IgD-negative memory B cell (primary cell): ENCODE results near the gene GAS7. TPM values are rescaled to one million over a fixed set of nuclear protein-coding genes. Genes with fewer than 3 reads are reported as not detected.

Experiments used
- H3K27ac Mint-ChIP-seq, 3 donors: one replicate each; pipeline ENCODE4 v1.8.0; 2020 to 2022; ENCODE audit warnings: mild to moderate bottlenecking in 3 of 3, mixed read lengths in 3 of 3, moderate library complexity in 1 of 3
- H3K27me3 Mint-ChIP-seq: one replicate; pipeline ENCODE4 v1.8.0; 2021; ENCODE audit warnings: mixed read lengths
- H3K36me3 Mint-ChIP-seq: one replicate; pipeline ENCODE4 v1.8.0; 2020; ENCODE audit warnings: mild to moderate bottlenecking, mixed read lengths
- H3K4me1 Mint-ChIP-seq, 3 donors: one replicate each; pipeline ENCODE4 v1.8.0; 2020 to 2022; ENCODE audit warnings: mixed read lengths in 3 of 3, mild to moderate bottlenecking in 1 of 3
- H3K4me3 Mint-ChIP-seq, 4 donors: one replicate each; pipeline ENCODE4 v1.8.0; 2020 to 2022; ENCODE audit warnings: mild to moderate bottlenecking in 4 of 4, mixed read lengths in 4 of 4, moderate library complexity in 3 of 4
- H3K9me3 Mint-ChIP-seq, 3 donors: one replicate each; pipeline ENCODE4 v1.8.0; 2020 to 2021; ENCODE audit warnings: mixed read lengths in 3 of 3, mild to moderate bottlenecking in 1 of 3
- polyA plus RNA-seq: library from polyadenylated mRNA; unstranded; fragments of 300-500 nt; fragmentation: Illumina TruSeq; gene quantifications from one replicate; pipeline ENCODE4 v1.2.3, GENCODE V29; 2021

GAS7 gene
- polyA plus RNA-seq, 1 donor from 2014 or later = 1.7 TPM

DNA sequence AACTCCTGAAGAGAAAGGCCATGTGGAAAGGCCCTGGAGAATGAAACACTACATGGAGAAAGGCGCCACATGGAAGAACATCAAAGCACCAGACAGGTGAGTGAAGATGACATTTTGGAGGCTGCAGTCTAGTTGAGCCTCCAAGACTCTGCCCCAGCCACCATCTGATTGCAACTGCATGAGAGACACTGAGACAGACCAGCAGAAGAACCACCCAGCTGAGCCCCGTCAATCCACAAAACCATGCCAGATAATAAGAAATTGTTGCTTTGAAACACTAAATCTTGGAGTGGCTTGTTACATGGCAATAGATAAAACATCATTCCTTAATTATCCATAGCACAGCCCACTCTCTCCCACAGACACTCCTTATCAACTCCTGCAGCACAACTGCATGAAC, 4.8 kb downstream of the GAS7 start:
- peak overlapping the region in 1 of 4 donors; percentile 40 for H3K4me3 Mint-ChIP-seq
- H3K27ac Mint-ChIP-seq = no peak overlapping the region

DNA sequence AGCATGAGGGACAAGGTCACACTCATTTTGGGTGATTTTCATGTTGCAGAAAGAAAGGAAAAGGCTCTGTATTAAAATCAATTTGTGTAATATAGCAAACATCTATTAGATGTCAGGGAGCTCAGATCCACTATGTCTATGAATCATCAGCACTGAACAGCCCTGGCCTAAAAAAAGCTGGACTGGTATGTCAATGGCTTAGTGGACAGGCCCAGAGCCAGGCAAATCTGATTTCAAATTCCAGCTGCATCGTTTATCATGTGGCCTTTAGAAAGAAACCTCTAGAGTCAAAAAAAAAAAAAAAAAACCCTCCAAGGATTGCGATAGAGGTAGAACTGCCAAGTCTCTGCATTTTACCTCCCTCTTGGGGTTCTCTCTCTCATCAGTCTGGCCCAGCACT, 5.4 kb downstream of the GAS7 start:
- peaks cover 0 to 12% (median 12%) of the 10 kb centered on the region in 3 donors for H3K9me3 Mint-ChIP-seq
- H3K4me3 Mint-ChIP-seq = no peak overlapping the region
- H3K4me1 Mint-ChIP-seq = no peaks in the 10 kb centered on the region
- H3K27me3 Mint-ChIP-seq = peaks cover 8% of the 10 kb centered on the region
- no peak overlapping the region for H3K27ac Mint-ChIP-seq
- H3K36me3 Mint-ChIP-seq = no peaks in the 10 kb centered on the region

More for the DNA sequence above, 4.8 kb downstream of the GAS7 start:
- H3K27me3 Mint-ChIP-seq = peaks cover 8% of the 10 kb centered on the region
- H3K36me3 Mint-ChIP-seq = no peaks in the 10 kb centered on the region
- H3K4me1 Mint-ChIP-seq = no peaks in the 10 kb centered on the region
- H3K9me3 Mint-ChIP-seq = peaks cover 0 to 12% (median 12%) of the 10 kb centered on the region in 3 donors

DNA sequence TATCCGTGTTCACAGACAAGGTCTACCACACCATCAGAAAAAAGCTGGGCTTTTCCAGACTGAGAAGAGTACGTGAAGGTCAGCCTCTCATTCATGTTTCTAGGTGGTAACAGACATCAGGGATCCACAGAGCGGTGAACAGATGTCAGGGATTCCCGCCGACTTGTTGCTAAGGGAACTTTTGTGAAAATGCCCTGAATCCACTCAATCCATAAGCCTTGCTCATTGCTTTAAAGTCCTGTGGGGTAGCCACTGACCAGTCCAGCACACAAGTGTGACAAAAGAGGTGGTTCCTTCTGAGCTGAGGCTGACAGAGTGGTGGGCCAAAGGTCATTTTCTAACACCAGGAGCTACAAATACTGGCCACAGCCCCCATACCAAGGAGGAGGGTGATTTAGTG, 5.9 kb downstream of the GAS7 start:
- Mint-ChIP-seq H3K27me3 (peaks cover 8% of the 10 kb centered on the region), H3K4me1 (no peaks in the 10 kb centered on the region), H3K36me3 (no peaks in the 10 kb centered on the region), H3K27ac (no peak overlapping the region), H3K9me3 (peaks cover 0 to 12% (median 12%) of the 10 kb centered on the region in 3 donors), H3K4me3 (no peak overlapping the region)

DNA sequence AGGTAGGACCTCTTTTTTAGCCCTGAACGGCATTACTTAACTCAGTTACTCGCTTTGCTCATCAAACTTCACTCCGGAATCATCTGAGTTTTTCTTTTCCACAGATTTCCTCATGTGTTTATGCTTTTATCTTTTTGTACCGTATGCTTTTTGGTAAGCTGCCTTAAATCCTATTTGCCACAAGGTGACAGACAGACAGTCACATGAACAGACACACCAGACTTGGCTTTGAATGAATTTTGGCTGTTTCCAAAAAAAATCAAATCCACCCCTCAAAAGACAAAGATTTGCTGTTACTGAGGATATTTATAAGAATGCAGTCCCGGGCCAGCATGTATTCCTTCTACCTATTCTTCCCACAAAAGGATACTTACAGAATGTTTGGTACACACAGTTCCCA, 10.9 kb downstream of the GAS7 start:
- H3K4me1 Mint-ChIP-seq = no peaks in the 10 kb centered on the region
- H3K9me3 Mint-ChIP-seq = peaks cover 0 to 2% (median 0%) of the 10 kb centered on the region in 3 donors
- H3K4me3 Mint-ChIP-seq = no peak overlapping the region
- H3K27ac Mint-ChIP-seq = no peak overlapping the region
- peaks cover 7% of the 10 kb centered on the region for H3K27me3 Mint-ChIP-seq
- no peaks in the 10 kb centered on the region for H3K36me3 Mint-ChIP-seq

DNA sequence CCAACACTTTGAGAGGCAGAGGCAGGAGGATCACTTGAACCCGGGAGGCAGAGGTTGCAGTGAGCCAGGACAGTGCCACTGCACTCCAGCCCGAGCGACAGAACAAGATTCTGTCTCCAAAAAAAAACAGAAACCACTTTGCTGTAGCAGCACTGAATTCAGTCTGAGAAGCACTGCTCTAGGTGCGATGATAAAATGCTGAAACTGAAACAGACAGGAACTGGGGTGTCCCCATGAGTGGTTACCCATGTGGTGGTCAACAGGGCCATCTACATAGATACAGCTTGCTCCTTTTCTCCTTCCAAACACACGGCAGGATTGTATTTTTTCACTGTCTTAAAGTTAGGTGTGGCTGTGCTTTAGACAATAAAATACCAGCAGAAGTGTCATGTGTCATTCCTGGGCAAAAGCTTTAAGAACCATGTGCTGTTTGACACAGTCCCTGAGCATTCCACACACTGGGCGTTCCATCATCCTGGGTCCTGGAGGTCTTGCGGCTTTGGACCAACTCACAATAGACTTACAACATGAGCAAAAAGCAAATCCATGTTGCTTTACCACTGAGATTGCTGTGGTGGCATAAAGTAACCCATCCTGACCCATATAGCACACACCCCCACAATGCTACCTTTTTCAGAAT, 11.5 kb downstream of the GAS7 start:
- Mint-ChIP-seq H3K27ac (no peak overlapping the region), H3K27me3 (peaks cover 9% of the 10 kb centered on the region), H3K4me1 (no peaks in the 10 kb centered on the region), H3K9me3 (peaks cover 0 to 2% (median 0%) of the 10 kb centered on the region in 3 donors), H3K4me3 (no peak overlapping the region), H3K36me3 (no peaks in the 10 kb centered on the region)

DNA sequence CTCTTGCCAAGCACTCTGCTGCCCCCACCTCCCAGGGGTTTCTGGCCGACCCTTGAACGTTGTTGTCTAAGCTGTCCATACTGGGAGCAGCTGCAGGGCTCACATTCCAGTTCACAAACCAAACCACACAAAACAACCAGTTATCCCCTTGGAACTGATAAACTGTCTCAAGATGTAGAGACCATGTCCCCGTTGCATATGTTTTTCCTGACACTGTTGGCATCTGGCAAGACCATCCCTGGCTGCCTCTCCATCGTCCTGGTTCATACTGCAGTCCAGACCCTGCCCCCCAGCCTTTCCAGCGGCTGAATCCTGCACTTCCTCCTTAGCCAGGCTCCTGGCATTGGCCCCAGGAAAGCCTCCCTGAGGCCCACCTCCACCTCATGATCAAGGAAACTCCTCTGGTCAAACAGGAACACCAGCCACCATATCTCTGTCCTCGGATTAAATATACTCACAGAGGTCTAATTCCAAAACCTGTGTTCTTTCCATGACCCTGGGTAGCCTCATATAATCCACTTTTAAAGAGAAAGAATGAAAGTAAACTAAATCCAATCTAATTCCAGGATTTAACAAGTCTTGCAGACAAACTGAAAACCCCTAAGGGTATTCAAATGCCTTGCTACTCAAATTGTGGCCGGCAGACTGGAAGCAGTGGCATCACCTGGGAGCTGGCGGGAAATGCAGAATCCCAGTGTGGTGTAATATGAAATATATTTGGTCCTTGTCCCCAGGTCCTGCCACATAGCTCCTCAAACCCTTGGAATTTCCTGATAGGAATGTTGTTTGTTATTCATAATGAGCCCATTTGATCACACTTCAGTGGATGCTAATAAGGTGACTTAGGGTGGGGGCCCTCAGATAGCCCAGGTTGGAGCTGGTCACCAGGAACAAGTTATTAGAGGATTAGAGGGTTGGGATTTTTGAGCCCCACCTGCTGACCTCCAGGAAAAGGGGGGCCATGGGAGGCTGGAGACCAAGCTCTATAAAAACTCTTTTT, 14.2 kb downstream of the GAS7 start:
- no peaks in the 10 kb centered on the region for H3K36me3 Mint-ChIP-seq
- H3K4me1 Mint-ChIP-seq = no peaks in the 10 kb centered on the region
- peaks cover 0 to 1% (median 0%) of the 10 kb centered on the region in 3 donors for H3K9me3 Mint-ChIP-seq
- H3K4me3 Mint-ChIP-seq = no peak overlapping the region
- peaks cover 11% of the 10 kb centered on the region for H3K27me3 Mint-ChIP-seq
- peak overlapping the region in 1 of 3 donors; percentile 33 for H3K27ac Mint-ChIP-seq

DNA sequence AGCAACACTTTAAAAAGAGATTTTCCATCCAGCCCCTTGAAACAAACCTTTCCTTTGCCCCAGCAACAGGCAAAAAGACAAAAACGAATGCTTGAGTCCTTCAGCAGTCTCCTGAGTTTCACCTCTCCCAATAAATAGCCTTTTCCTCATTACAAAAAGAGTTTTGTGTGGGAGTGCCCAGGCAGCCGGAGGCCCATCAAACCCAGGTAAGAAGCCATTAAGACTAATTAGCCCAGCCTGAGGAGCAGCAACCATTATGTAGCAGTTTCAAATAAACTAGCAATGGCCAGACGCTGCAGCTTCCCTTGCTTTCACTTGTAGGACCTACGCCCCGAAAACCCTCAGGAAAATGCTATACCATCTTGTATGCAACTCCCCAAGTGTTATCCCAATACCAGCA, 15.6 kb downstream of the GAS7 start:
- Mint-ChIP-seq H3K36me3 (no peaks in the 10 kb centered on the region), H3K9me3 (no peaks in the 10 kb centered on the region), H3K27ac (no peak overlapping the region), H3K4me1 (no peaks in the 10 kb centered on the region), H3K4me3 (no peak overlapping the region), H3K27me3 (peaks cover 13% of the 10 kb centered on the region)

DNA sequence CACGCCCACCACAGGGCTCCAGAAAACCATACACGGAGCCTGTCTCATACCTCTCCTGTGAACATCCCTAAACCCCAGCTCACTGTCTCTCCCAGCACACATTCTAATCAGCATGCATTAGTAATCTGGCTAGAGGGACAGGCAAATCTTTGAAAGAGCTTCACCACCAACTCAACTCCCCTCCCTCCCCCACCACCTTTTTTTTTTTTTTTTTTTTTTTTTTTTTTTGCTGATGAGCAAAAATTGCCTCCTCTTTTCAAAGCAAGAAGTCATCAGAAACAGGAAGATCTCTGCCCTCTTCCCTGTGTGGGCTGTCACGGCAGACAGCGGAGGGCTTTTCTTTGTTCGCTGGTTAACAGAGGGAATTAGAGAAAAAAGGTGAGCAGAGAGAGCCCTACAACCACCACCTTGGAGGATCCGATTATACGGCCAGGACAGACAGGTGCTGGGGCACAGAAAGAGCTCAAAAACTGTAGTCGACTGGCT, 19.9 kb downstream of the GAS7 start:
- Mint-ChIP-seq H3K9me3 (no peaks in the 10 kb centered on the region), H3K36me3 (no peaks in the 10 kb centered on the region), H3K27ac (no peak overlapping the region), H3K4me1 (peaks cover 0 to 1% (median 0%) of the 10 kb centered on the region in 3 donors), H3K4me3 (no peak overlapping the region), H3K27me3 (peaks cover 6% of the 10 kb centered on the region)

DNA sequence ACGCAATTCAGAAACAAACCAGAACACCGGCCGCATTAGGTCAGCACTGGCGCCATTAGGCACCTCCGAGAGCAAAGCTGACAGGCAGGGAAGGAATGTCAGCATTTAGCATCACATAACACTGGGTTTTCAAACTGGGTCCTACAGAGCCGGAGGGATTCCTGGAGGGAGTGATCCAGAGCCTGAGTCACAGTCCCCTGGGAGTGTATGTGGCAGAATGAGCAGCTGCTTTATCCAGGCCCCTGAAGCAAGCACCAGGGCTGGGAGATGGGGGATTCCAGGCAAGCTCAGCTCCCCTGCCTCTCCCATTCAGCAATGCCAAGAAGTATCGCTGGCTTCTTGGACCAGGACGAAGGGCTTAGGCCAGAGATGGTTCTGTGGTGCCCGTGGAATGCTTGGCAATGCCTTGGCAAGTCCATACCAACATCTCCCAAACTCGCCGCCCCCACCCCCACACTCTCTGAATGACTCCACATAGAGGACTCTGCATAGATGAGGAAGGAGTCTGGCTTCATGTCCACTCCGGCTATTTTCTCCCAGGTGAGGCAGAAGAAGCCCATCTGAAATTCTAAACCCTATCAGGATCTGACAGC, 20.4 kb downstream of the GAS7 start:
- Mint-ChIP-seq H3K4me1 (peaks cover 0 to 1% (median 0%) of the 10 kb centered on the region in 3 donors), H3K27ac (no peak overlapping the region), H3K27me3 (peaks cover 6% of the 10 kb centered on the region), H3K4me3 (no peak overlapping the region), H3K9me3 (no peaks in the 10 kb centered on the region), H3K36me3 (no peaks in the 10 kb centered on the region)

DNA sequence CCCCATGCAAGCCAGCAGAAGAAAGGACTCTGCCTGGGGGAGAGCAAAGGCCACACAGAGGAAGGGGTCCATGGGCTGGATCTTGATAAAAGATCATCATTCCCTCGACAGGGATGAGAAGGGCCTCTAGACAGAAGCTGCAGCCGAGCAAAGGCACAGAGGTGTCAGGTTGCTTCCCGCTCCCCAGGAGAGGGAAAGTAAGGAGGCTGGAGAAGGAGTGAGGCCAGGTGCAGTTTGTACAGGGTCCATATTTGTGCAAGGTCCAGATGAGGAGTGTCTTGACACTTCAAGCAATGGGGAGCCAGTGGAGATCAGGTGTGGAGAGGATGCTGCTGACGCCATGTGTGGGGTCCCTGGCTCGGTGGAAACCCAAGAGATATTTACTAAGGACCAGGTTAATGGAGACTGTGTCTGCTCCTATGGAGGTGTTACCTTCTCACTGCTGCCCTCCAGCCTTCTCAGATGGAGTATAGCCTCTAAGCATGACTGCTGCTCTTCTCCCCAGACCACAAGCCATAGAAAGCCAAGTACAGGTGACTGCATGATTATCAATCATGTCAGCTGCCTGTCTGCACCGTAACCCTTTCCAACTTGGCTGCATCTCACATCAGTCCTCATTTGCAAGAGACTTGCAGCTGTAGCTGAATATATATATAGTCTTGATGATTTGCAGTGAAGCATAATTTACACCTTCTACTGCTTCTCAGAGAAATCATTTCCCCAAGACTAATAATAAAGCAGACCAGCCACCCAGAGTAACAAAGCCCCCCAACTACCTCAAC, 21.1 kb downstream of the GAS7 start:
- H3K9me3 Mint-ChIP-seq = no peaks in the 10 kb centered on the region
- peaks cover 5% of the 10 kb centered on the region for H3K27me3 Mint-ChIP-seq
- H3K4me1 Mint-ChIP-seq = peaks cover 4 to 6% (median 5%) of the 10 kb centered on the region in 3 donors
- H3K4me3 Mint-ChIP-seq = no peak overlapping the region
- H3K36me3 Mint-ChIP-seq = no peaks in the 10 kb centered on the region
- H3K27ac Mint-ChIP-seq = no peak overlapping the region

DNA sequence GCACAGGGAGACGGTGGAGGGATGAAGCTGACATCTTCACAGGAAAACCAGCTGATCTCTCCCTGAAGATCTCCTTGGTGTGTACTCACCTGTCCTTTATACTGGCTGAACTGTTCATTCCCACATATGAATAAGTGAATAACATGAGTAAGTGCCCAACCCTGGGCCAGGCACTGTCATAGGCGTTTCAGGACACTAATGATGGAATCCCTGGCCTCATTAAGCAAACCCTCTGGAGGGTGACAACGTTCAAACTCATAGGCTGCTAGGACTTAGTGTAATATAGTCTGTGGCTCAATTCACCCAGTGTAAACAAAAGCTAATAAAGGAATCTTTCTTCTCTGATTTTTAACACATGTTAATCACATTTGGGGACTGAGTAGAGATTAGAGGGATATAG, 24.5 kb downstream of the GAS7 start:
- peaks cover 17% of the 10 kb centered on the region for H3K27me3 Mint-ChIP-seq
- H3K36me3 Mint-ChIP-seq = peaks cover 2% of the 10 kb centered on the region
- H3K27ac Mint-ChIP-seq = peak overlapping the region in 1 of 3 donors; percentile 16
- no peaks in the 10 kb centered on the region for H3K9me3 Mint-ChIP-seq
- H3K4me1 Mint-ChIP-seq = peaks cover 11 to 16% (median 12%) of the 10 kb centered on the region in 3 donors
- peak overlapping the region in 1 of 4 donors; percentile 30 for H3K4me3 Mint-ChIP-seq

DNA sequence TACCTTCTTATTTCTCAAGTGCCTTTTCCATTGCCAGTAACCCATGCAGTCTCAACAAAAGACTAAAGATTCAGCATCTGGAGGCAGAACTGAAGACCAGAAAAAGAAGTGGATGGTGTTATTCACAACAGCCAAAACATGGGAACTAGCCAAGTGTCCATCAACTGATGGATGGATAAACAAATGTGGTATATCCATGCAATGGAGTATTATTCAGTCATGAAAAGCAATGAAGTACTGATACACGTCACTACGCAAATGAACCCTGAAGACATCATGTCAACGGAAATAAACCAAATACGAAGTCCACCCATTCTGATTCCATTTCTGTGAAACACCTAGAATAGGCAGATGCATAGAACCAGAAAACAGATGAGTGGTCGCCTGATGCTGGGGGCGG, 25.6 kb downstream of the GAS7 start:
- H3K27ac Mint-ChIP-seq = peak overlapping the region in 2 of 3 donors; percentile 13 to 81

DNA sequence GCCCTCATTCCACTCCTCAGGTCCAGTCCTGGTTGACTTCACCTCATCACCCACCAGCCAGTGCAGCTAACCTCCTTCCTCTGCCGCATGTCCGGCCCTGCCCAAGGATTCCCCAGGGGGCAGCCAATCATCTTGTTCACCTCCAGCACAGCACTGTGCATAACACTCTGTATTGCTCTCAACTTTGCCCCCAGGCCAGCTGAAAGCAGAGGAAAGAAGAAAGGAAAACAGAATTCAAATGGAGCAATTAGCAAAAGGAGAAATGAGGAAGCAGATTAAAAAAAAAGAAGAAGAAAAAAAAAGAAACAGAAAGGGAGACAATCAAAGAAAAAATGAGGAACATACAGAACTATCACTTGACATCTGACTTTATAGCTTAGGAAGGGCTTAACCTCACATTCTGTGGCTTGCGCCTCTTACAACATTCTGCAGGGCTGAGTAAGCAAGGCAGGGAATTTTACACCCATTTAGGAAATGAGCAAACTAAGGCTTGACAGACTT, 26.1 kb downstream of the GAS7 start:
- H3K27ac Mint-ChIP-seq = peak overlapping the region; percentile 13 to 81 (median 54)
- H3K4me1 Mint-ChIP-seq = peaks cover 9 to 16% (median 12%) of the 10 kb centered on the region in 3 donors
- peaks cover 2% of the 10 kb centered on the region for H3K36me3 Mint-ChIP-seq
- H3K27me3 Mint-ChIP-seq = peaks cover 16% of the 10 kb centered on the region
- no peaks in the 10 kb centered on the region for H3K9me3 Mint-ChIP-seq
- H3K4me3 Mint-ChIP-seq = peak overlapping the region in 3 of 4 donors; percentile 6 to 91 (median 48)

More for the DNA sequence above, 25.6 kb downstream of the GAS7 start:
- H3K27me3 Mint-ChIP-seq = peaks cover 16% of the 10 kb centered on the region
- peaks cover 11 to 16% (median 12%) of the 10 kb centered on the region in 3 donors for H3K4me1 Mint-ChIP-seq
- no peak overlapping the region for H3K4me3 Mint-ChIP-seq
- H3K36me3 Mint-ChIP-seq = peaks cover 2% of the 10 kb centered on the region
- no peaks in the 10 kb centered on the region for H3K9me3 Mint-ChIP-seq

DNA sequence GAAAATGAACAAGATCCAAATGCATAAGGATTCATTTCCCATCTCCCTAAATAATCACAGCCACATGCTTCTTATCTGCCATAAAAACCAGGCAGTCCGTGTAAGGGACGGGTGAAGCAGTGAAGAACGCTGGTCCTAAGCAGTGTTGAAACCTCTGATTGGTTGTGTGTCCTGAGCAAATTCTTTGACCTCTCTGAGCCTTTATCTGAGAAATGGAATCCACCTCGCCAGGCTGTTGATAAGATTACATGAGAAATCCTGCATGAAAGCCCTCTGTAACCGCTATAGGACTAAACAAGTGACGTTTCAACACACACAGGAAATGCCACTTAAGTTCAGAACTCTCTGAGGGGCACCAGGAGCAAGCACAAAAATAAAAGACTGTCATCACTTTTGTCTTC, 26.8 kb downstream of the GAS7 start:
- H3K4me3 Mint-ChIP-seq = peak overlapping the region in 2 of 4 donors; percentile 78 to 91
- peaks cover 9 to 16% (median 12%) of the 10 kb centered on the region in 3 donors for H3K4me1 Mint-ChIP-seq

More for the DNA sequence above, 26.8 kb downstream of the GAS7 start:
- peaks cover 2% of the 10 kb centered on the region for H3K36me3 Mint-ChIP-seq
- peaks cover 16% of the 10 kb centered on the region for H3K27me3 Mint-ChIP-seq
- H3K9me3 Mint-ChIP-seq = no peaks in the 10 kb centered on the region
- H3K27ac Mint-ChIP-seq = peak overlapping the region in 1 of 3 donors; percentile 75
